HG02678 (cell line): ENCODE measurements around the gene CSTF1.
"Not testable (repeated sequence)": the region's sequence is repeated elsewhere in the genome, so short reads cannot be mapped to it uniquely, and the experiment has no call there.

Source experiments
- ATAC-seq: cut with Tn5 transposase; IDR thresholded peaks from one replicate; pipeline ENCODE4 v1.9.1; 2021; ENCODE audit warnings: mild to moderate bottlenecking, moderate library complexity; ENCODE audit not compliant: unreplicated experiment

The CSTF1 gene

DNA sequence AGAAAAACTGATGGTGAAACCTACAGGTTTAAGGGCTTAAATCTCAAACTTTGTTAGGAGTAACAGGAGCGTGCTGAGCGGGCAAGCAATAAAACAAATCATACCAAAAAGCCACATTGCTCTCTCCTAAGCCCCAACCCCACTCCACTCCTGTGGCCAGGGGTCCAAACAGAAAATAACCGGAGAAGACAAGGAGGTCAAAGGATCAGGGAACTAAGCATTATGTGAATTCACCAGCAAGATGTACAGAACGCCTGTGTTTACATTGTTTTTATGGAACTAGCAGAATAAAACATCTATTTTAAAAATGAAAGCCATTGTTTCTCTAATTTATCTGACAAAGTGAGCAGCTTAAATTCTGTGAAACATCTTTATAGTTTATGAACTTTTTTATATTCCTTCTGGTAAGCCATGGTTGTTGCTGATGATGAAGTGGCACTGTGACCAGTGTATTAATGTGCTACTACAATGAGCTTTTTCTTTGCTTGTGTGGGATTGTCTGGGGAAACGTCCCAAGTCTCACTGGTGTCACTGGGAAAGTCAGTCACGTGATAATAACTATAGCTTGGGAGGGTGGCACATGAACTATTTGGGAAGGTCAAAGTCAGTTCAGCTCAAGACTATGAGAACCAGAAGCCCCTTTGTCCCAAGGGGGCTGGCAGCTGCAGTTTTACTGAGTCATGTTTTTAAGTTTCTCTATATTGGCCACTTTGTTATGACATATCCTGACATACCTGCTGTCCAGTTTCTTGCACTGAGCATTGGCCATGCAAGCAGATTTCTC is 23.9 kb upstream of the CSTF1 start:
- ATAC-seq = no peak

DNA sequence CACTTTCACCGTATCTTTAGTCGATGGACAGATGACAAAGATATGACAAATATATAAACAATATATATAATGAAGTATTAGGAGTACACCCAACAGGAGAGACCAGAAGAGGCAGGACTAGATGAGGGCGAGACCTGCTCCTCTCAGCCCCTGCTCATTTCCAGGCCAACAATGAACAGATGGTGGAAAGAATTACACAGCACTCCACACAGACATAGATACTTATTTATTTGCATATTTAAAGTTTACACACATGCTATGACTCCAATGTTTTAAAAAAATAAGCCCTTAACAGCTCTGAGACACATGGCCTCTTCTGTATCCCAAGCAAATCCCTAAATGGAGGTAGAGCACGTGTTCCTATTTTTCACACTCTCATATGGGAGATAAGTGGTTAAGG is 23.3 kb upstream of the CSTF1 start:
- ATAC-seq = no peak

DNA sequence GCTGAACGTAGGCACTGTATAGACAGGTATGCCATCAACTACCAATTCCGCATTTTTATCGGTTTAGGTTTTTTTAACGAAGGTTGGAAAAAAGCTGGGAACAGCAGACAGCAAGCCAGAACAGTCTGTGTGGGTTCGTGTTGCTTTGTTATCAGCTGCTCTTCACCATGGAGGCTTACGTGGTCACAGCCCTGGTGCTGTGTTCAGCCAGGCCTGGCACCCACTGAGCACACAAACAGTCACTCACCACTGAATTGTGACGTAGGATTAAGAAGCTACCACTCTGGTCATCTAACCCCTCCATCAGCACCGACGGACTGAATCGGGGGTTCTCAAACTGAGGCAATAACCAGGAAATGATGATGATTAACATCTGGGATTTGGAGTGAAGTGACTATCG is 20.5 kb upstream of the CSTF1 start:
- no peak for ATAC-seq

- ATAC-seq = no peak
Observed at GRCh38 chr20:56372850-56373249, 19.6 kb upstream of the CSTF1 start.

GRCh38 chr20:56373942-56374341 is 18.5 kb upstream of the CSTF1 start:
- peak; percentile 56 for ATAC-seq

GRCh38 chr20:56376331-56376730 is 16.1 kb upstream of the CSTF1 start:
- ATAC-seq = no peak

DNA sequence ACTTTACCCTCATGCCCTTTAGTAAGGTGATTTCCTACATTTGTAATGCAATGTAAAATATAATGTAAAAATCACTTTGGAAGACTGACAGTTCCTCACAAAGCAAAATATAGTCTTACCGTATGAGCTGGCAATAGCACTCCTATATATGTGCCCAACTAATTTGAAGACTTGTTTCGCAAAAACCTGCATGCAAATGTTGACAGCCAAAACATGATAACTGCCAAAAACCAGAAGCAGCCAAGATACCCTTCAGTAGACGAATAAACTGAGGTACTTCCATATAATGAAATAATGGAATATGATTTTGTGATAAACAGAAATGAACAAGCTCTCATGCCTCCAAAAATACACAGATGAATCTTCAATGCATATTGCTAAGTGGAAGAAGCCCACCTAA is 14.1 kb upstream of the CSTF1 start:
- no peak for ATAC-seq

DNA sequence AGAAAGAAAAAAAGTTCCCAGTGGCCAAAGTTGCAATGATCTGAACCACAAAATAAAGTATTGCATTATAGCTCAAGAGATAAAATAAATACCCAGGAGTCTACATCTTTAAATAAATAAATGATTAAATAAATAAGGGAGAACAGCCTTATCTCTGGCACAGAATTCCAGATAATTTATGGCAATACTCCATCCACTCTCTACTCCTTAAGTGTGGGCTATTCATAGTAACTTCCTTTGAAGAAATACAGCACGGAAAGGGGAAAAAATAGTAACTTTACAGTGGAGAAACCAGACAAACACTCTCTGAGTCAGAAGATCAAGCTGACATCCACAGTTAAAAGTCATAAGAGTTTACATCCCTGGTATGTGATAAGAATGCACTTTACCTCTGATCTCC is 12.1 kb upstream of the CSTF1 start:
- ATAC-seq = no peak

DNA sequence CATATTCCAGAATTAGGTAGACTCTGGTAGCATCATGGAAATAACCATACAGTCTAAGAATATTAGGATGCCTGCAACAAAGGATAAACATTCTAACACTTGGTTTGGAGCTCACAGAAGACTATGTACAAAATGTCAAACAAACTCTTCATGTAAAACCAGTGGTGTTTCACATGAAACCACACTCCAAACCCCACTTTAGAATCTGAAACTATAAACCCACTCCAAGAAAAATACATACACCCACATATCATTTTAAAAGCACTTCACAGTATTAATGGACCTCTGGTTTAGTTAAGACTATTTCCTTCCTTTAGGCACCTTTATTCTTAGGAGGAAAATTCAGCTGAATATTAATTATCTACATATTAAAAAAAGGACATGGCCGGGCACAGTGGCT is 10.9 kb upstream of the CSTF1 start:
- no peak for ATAC-seq

GRCh38 chr20:56382696-56383095 is 9.7 kb upstream of the CSTF1 start:
- ATAC-seq = no peak

GRCh38 chr20:56383334-56383733 is 9.1 kb upstream of the CSTF1 start:
- ATAC-seq = no peak

GRCh38 chr20:56385130-56385529 is 7.3 kb upstream of the CSTF1 start:
- ATAC-seq = no peak

GRCh38 chr20:56386219-56386618 is 6.2 kb upstream of the CSTF1 start:
- no peak for ATAC-seq

DNA sequence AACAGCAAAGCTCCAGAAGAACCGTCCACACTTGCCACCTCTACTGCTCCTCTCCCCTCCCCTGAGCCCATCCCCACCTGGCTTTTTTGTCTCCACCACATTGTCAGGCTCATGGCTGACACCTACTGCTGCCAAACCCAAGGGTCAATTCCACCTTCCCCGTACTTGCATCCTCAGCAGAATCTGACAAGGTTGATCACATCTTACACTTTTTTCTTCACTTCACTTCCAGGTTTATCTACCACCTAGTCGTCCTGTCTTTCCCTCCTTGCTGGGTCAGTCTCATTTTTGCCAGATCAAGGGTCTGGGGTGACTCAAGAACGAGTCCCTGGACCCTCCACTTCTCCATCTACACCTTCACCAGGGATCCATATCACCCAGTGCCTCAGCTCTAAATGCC is 3.6 kb upstream of the CSTF1 start:
- ATAC-seq = no peak

- no peak for ATAC-seq
Observed at GRCh38 chr20:56389807-56390206, 2.6 kb upstream of the CSTF1 start.

GRCh38 chr20:56390396-56390795 is 2.0 kb upstream of the CSTF1 start:
- ATAC-seq = not testable (repeated sequence)

DNA sequence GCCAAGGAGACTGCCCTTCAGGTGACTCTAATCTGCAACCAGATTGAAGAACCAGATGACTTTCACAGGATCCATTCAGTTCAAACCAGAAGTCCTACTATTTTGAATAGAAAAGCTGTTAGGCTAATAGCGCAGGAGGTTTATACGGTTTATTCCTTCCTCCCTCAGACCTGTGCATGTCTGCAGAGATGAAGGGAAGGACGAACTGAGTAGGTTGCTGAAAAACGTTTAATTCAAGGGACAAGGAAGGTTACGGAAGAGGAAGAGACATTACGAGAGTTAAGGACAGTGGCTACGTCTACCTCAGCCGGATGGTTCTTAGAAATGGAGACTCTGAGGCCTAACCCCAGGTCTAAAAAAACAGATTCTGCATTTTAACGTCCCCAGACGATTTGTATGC is 1.4 kb upstream of the CSTF1 start:
- ATAC-seq = no peak

GRCh38 chr20:56391596-56392131 is 781 bp upstream of the CSTF1 start:
- peak; percentile 29 for ATAC-seq

GRCh38 chr20:56392881-56393482 is 537 bp downstream of the CSTF1 start:
- ATAC-seq = no peak

- ATAC-seq = no peak
Observed at GRCh38 chr20:56393653-56394052, 1.2 kb downstream of the CSTF1 start.

DNA sequence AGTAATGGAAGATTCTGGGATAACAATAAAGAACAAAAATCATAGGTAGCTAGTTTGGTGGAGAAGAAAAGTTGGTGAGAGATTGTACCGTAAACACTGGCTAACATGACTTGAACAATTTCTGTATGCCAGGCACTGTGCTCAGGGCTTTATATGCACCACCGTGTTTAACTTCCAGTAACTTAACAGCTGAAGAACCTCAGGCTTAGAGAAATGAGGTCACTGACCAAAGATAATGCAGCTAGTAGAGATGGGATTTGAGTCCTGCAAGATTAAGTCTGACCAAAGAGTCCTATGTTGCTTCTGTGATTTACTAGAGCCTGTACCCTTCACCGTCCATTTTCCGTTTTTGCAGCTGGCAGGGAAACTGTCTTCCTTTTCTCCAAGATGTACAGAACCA is 2.7 kb downstream of the CSTF1 start:
- no peak for ATAC-seq

GRCh38 chr20:56400001-56400640 is 7.7 kb downstream of the CSTF1 start:
- ATAC-seq = no peak
